Measurements from ENCODE around the gene OTX2.

GRCh38 chr14:56798447-56799342 is 11.6 kb downstream of the OTX2 start:
- TF ChIP-seq, protein P1, sequence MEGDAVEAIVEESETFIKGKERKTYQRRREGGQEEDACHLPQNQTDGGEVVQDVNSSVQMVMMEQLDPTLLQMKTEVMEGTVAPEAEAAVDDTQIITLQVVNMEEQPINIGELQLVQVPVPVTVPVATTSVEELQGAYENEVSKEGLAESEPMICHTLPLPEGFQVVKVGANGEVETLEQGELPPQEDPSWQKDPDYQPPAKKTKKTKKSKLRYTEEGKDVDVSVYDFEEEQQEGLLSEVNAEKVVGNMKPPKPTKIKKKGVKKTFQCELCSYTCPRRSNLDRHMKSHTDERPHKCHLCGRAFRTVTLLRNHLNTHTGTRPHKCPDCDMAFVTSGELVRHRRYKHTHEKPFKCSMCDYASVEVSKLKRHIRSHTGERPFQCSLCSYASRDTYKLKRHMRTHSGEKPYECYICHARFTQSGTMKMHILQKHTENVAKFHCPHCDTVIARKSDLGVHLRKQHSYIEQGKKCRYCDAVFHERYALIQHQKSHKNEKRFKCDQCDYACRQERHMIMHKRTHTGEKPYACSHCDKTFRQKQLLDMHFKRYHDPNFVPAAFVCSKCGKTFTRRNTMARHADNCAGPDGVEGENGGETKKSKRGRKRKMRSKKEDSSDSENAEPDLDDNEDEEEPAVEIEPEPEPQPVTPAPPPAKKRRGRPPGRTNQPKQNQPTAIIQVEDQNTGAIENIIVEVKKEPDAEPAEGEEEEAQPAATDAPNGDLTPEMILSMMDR (IDR thresholded peaks at IDR 0.05): no peak
- no peak for TF ChIP-seq POLR2A (IDR thresholded peaks at IDR 0.05)

Measured in transverse colon (tissue), 3 donors.